ENCODE results near the gene TOMM7.

GRCh38 chr7:22868509-22868908 lies 45.9 kb upstream of the TOMM7 start:
- TF ChIP-seq, protein P1, sequence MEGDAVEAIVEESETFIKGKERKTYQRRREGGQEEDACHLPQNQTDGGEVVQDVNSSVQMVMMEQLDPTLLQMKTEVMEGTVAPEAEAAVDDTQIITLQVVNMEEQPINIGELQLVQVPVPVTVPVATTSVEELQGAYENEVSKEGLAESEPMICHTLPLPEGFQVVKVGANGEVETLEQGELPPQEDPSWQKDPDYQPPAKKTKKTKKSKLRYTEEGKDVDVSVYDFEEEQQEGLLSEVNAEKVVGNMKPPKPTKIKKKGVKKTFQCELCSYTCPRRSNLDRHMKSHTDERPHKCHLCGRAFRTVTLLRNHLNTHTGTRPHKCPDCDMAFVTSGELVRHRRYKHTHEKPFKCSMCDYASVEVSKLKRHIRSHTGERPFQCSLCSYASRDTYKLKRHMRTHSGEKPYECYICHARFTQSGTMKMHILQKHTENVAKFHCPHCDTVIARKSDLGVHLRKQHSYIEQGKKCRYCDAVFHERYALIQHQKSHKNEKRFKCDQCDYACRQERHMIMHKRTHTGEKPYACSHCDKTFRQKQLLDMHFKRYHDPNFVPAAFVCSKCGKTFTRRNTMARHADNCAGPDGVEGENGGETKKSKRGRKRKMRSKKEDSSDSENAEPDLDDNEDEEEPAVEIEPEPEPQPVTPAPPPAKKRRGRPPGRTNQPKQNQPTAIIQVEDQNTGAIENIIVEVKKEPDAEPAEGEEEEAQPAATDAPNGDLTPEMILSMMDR (conservative IDR thresholded peaks at IDR 0.05), result no peak
- TF ChIP-seq EZH2 (IDR thresholded peaks at IDR 0.05; ENCODE audit: low read depth), result no peak

All from PC-9 (cell line).